H1 (cell line): Measurements from ENCODE around the gene KRTCAP2. TPM values are rescaled to one million over a fixed set of nuclear protein-coding genes. Genes with fewer than 3 reads are reported as not detected.

Experiments
- CTCF ChIA-PET: fragments of 300-600 bp; sonication (Branson Sonifier 250); formaldehyde crosslinking; loops from one replicate; lab custom pipeline; 2021; ENCODE audit not compliant: partially characterized antibody; lab: Charles Lee
- POLR2A ChIA-PET: fragments of 300-600 bp; sonication (Branson Sonifier 250); formaldehyde crosslinking; loops from one replicate; lab custom pipeline; 2021; ENCODE audit warnings: inconsistent platforms; ENCODE audit not compliant: partially characterized antibody; lab: Charles Lee
- DNase-seq, 2 experiments: peaks; one replicate each; pipeline versions ENCODE4 v3.0.0 to v3.0.0-alpha.2; 2010 to 2022; ENCODE audit warnings: low spot score in 2 of 2, low read depth in 1 of 2, mixed read lengths in 1 of 2
- FAIRE-seq: peaks from 2 replicates; lab custom pipeline; 2011; peaks lifted over from hg19 to GRCh38; lab: Jason Lieb, UNC
- H2AFZ ChIP-seq: 2 replicates; pipeline ENCODE4 v1.8.1; 2012; ENCODE audit warnings: low read length, inconsistent platforms
- H2AK5ac ChIP-seq: 2 replicates; pipeline ENCODE4 v1.6.1; 2013; ENCODE audit warnings: low read depth, low read length
- H2BK120ac ChIP-seq: replicated peaks from 2 replicates; pipeline ENCODE3; 2013; ENCODE audit warnings: low read depth, low read length, inconsistent platforms
- H2BK12ac ChIP-seq: 2 replicates; pipeline ENCODE4 v1.6.1; 2013; ENCODE audit warnings: low read depth, low read length
- H2BK15ac ChIP-seq: 2 replicates; pipeline ENCODE4 v1.6.1; 2013; ENCODE audit warnings: low read length
- H2BK20ac ChIP-seq: 2 replicates; pipeline ENCODE4 v1.6.1; 2013; ENCODE audit warnings: low read length
- H2BK5ac ChIP-seq: 2 replicates; pipeline ENCODE4 v1.6.1; 2013; ENCODE audit warnings: low read depth, low read length
- H3K14ac ChIP-seq: 2 replicates; pipeline ENCODE4 v1.6.1; 2013; ENCODE audit warnings: inconsistent platforms; ENCODE audit not compliant: insufficient read length
- H3K18ac ChIP-seq: 2 replicates; pipeline ENCODE4 v1.6.1; 2013; ENCODE audit warnings: low read length; ENCODE audit errors: extremely low read depth
- H3K23ac ChIP-seq: 2 replicates; pipeline ENCODE4 v1.6.1; 2013; ENCODE audit warnings: inconsistent platforms; ENCODE audit not compliant: insufficient read length
- H3K23me2 ChIP-seq: 2 replicates; pipeline ENCODE4 v1.6.1; 2013; ENCODE audit warnings: low read depth, low read length
- H3K27ac ChIP-seq: 2 replicates; pipeline ENCODE4 v1.6.1; 2011; ENCODE audit warnings: low read depth, low read length, inconsistent platforms
- H3K27me3 ChIP-seq, 4 experiments: replicated peaks in 1 of 4; 1 replicate in 1 of 4; 2 replicates in 3 of 4; pipeline versions ENCODE4 v1.6.1 to v1.8.1; 2011 to 2013; ENCODE audit warnings: low read length in 3 of 4, mild to moderate bottlenecking in 3 of 4, inconsistent platforms in 2 of 4, mixed read lengths in 2 of 4, moderate library complexity in 1 of 4; ENCODE audit not compliant: control insufficient read depth in 3 of 4, insufficient read depth in 3 of 4; ENCODE audit errors: extremely low read depth in 1 of 4
- H3K36me3 ChIP-seq, 4 experiments: 2 replicates each; pipeline versions ENCODE4 v1.6.1 to v1.8.1; 2011 to 2013; ENCODE audit warnings: mild to moderate bottlenecking in 4 of 4, low read length in 3 of 4, moderate library complexity in 2 of 4, control low read depth in 1 of 4, inconsistent platforms in 1 of 4; ENCODE audit not compliant: insufficient read depth in 4 of 4, control insufficient read depth in 2 of 4
- H3K4ac ChIP-seq: replicated peaks from 2 replicates; pipeline ENCODE3; 2013; ENCODE audit warnings: low read length, low read depth, mixed read lengths, inconsistent platforms; ENCODE audit not compliant: insufficient read length
- H3K4me1 ChIP-seq, 4 experiments: replicated peaks in 1 of 4; 1 replicate in 1 of 4; 2 replicates in 3 of 4; pipeline versions ENCODE4 v1.6.1 to v1.8.1; 2011 to 2013; ENCODE audit warnings: low read length in 3 of 4, inconsistent platforms in 2 of 4, mixed read lengths in 1 of 4; ENCODE audit not compliant: insufficient read depth in 4 of 4, control insufficient read depth in 3 of 4
- H3K4me2 ChIP-seq, 2 experiments: 2 replicates each; pipeline versions ENCODE4 v1.6.1 to v1.8.1; 2011 to 2013; ENCODE audit warnings: low read depth in 2 of 2, low read length in 2 of 2, control low read depth in 1 of 2, inconsistent platforms in 1 of 2, mild to moderate bottlenecking in 1 of 2; ENCODE audit not compliant: insufficient read depth in 1 of 2
- H3K4me3 ChIP-seq, 4 experiments: fragments of 200-600, 300-600 bp in 1 of 4; sonication (generic), shearing (Covaris generic), sonication (Bioruptor Twin) in 1 of 4; 2 replicates each; pipeline versions ENCODE4 v1.5.1 to v1.8.1; 2011 to 2016; ENCODE audit warnings: low read length in 4 of 4, low read depth in 3 of 4, control low read depth in 2 of 4, inconsistent platforms in 2 of 4, mild to moderate bottlenecking in 2 of 4, mixed read lengths in 1 of 4, moderate library complexity in 1 of 4; ENCODE audit not compliant: insufficient read depth in 2 of 4; ENCODE audit errors: extremely low read depth in 1 of 4
- H3K56ac ChIP-seq: replicated peaks from 2 replicates; pipeline ENCODE3; 2013; ENCODE audit warnings: low read depth, mild to moderate bottlenecking, mixed read lengths, low read length, inconsistent platforms; ENCODE audit not compliant: insufficient read length
- H3K79me1 ChIP-seq: 2 replicates; pipeline ENCODE4 v1.6.1; 2013; ENCODE audit warnings: low read depth, low read length, control low read depth
- H3K79me2 ChIP-seq, 2 experiments: 2 replicates each; pipeline versions ENCODE4 v1.6.1 to v1.8.1; 2012 to 2013; ENCODE audit warnings: low read length in 2 of 2, mild to moderate bottlenecking in 2 of 2, inconsistent platforms in 1 of 2; ENCODE audit not compliant: insufficient read depth in 2 of 2, control insufficient read depth in 1 of 2
- H3K9ac ChIP-seq, 4 experiments: replicated peaks in 1 of 4; 1 replicate in 1 of 4; 2 replicates in 3 of 4; pipeline versions ENCODE4 v1.6.1 to v1.8.1; 2011 to 2013; ENCODE audit warnings: low read depth in 3 of 4, low read length in 3 of 4, control low read depth in 2 of 4, mild to moderate bottlenecking in 2 of 4, moderate library complexity in 2 of 4, inconsistent platforms in 1 of 4; ENCODE audit errors: extremely low read depth in 1 of 4
- H3K9me3 ChIP-seq, 2 experiments: 2 replicates each; pipeline versions ENCODE4 v1.6.1 to v1.8.1; 2012 to 2013; ENCODE audit warnings: mild to moderate bottlenecking in 2 of 2, moderate library complexity in 2 of 2, control low read depth in 1 of 2, inconsistent platforms in 1 of 2, low read depth in 1 of 2, low read length in 1 of 2, mixed read lengths in 1 of 2; ENCODE audit not compliant: insufficient read depth in 2 of 2
- H4K20me1 ChIP-seq, 2 experiments: replicated peaks in 1 of 2; 2 replicates each; pipeline versions ENCODE3 to v1.8.1; 2011 to 2013; ENCODE audit warnings: inconsistent platforms in 2 of 2, low read length in 2 of 2, mild to moderate bottlenecking in 1 of 2; ENCODE audit not compliant: insufficient read depth in 2 of 2, control insufficient read depth in 1 of 2
- H4K5ac ChIP-seq: 2 replicates; pipeline ENCODE4 v1.6.1; 2013; ENCODE audit warnings: low read length, low read depth, mixed read lengths, inconsistent platforms; ENCODE audit not compliant: insufficient read length
- H4K8ac ChIP-seq: 2 replicates; pipeline ENCODE4 v1.8.0; 2013; ENCODE audit warnings: mild to moderate bottlenecking, moderate library complexity, low read length, inconsistent platforms; ENCODE audit not compliant: insufficient read depth; ENCODE audit errors: extremely low read depth
- H4K91ac ChIP-seq: replicated peaks from 2 replicates; pipeline ENCODE3; 2013; ENCODE audit warnings: low read length, mixed read lengths, inconsistent platforms; ENCODE audit not compliant: insufficient read length
- BCL11A ChIP-seq, 2 experiments: IDR thresholded peaks; one replicate each; pipeline ENCODE4 v1.6.1; 2011; ENCODE audit warnings: low read depth in 2 of 2, low read length in 2 of 2, mild to moderate bottlenecking in 2 of 2
- KDM4A ChIP-seq: IDR thresholded peaks from one replicate; pipeline ENCODE4 v1.7.1; 2012; ENCODE audit warnings: low read depth, mild to moderate bottlenecking, moderate library complexity, low read length, inconsistent platforms; ENCODE audit not compliant: severe bottlenecking
- RAD21 ChIP-seq, 2 experiments: IDR thresholded peaks in 1 of 2; conservative IDR thresholded peaks in 1 of 2; 2 replicates each; pipeline ENCODE4 v1.6.1; 2011; ENCODE audit warnings: low read depth in 2 of 2, low read length in 2 of 2, improper control_type of control experiment in 1 of 2, inconsistent platforms in 1 of 2, mild to moderate bottlenecking in 1 of 2, moderate library complexity in 1 of 2
- SIN3A ChIP-seq, 2 experiments: IDR thresholded peaks in 1 of 2; conservative IDR thresholded peaks in 1 of 2; 2 replicates each; pipeline ENCODE4 v1.6.1; 2011 to 2012; ENCODE audit warnings: low read length in 2 of 2, improper control_type of control experiment in 1 of 2, low read depth in 1 of 2, mild to moderate bottlenecking in 1 of 2
- SUZ12 ChIP-seq: fragments of 200-600 bp; sonication (generic); IDR thresholded peaks from 2 replicates; pipeline ENCODE4 v1.6.1; 2012; ENCODE audit warnings: mild to moderate bottlenecking, inconsistent platforms, low read length, moderate library complexity, mixed read lengths
- YY1 ChIP-seq: IDR thresholded peaks from 2 replicates; pipeline ENCODE4 v1.6.1; 2011; ENCODE audit warnings: low read depth, mild to moderate bottlenecking, low read length
- WGBS, 2 experiments: shearing (Covaris generic) in 1 of 2; methylation state at CpG; one replicate each; pipeline versions ENCODE4 v1.1.6 to v1.1.7; 2013 to 2015; ENCODE audit warnings: low lambda C conversion rate in 2 of 2, mixed read lengths in 2 of 2, inconsistent platforms in 1 of 2, low coverage in 1 of 2, missing lambda C conversion rate in 1 of 2; ENCODE audit not compliant: insufficient replicate concordance in 2 of 2, insufficient coverage in 1 of 2, insufficient read length in 1 of 2; ENCODE audit errors: extremely low coverage in 1 of 2, missing lambda C conversion rate in 1 of 2; 5-methylcytosine and 5-hydroxymethylcytosine counted together
- polyA plus RNA-seq, 7 experiments: library from polyadenylated mRNA; depleted of rRNA in 3 of 7; stranded (reverse) in 5 of 7; unstranded in 2 of 7; fragments of >200 nt in 5 of 7; fragments of 200-250 nt in 2 of 7; gene quantifications; 1 replicate in 5 of 7; 2 replicates in 1 of 7; 4 replicates in 1 of 7; pipeline versions ENCODE4 v1.2.1 to v1.2.3, GENCODE V29; 2011 to 2013; ENCODE audit warnings: missing spikeins in 2 of 7, mixed read lengths in 2 of 7
- total RNA-seq: library from RNA; stranded (reverse); fragmentation: NEBNext Ultra II Directional; extraction: Animal tissue kit (Norgen Biotek cat#: 25700); gene quantifications from 2 replicates; pipeline ENCODE4 v1.2.1, GENCODE V29; 2021
- TF ChIP-seq, protein P1 (sequence below): IDR thresholded peaks from 2 replicates; pipeline ENCODE4 v1.6.1; 2011; ENCODE audit warnings: low read length, improper control_type of control experiment
- TF ChIP-seq, protein P2 (sequence below): IDR thresholded peaks from 2 replicates; pipeline ENCODE4 v1.6.1; 2011; ENCODE audit warnings: low read depth, mild to moderate bottlenecking, low read length; ENCODE audit not compliant: insufficient read depth

The KRTCAP2 gene
- total and polyA plus RNA-seq, 2 of the 8 experiments (the other 6 are each of a cell fraction or from before 2014, with no cell fraction given): 146 to 317 TPM

DNA sequence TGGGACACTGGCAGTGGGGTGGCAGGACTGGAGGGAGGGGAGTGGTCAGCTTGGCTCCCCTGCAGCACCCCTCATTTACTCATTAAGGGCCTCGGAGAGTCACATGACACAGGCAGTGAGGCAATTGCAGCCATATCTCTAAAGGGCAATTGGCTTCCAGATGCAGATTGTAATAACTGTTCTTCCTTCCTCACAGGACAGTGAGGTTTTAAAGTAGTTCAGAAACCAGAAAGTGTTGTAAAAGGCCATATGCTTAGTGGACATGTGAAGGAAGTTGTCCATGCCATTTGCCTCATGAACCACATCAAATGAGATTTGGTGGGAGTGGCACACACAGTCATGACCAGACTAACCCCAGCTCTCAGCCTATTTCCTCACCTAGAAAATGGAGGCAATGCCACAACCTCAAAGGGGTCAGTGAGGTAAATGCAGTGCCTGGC lies 46.5 kb upstream of the KRTCAP2 start:
- H3K4me3 ChIP-seq: peak overlapping the region in 1 of 4 experiments; percentile 21; a peak in 1 of 8 replicates
- H4K8ac ChIP-seq: peak overlapping the region; percentile 90
- H3K4me1 ChIP-seq: peaks cover 0 to 7% (median 0%) of the 10 kb centered on the region in 4 experiments; a peak in 1 of 7 replicates
- H2BK20ac ChIP-seq: no peak overlapping the region
- DNase-seq (peak in 1 of 2 experiments; percentile 70), FAIRE-seq (no peak)
- no peaks in the 10 kb centered on the region for H3K27me3 ChIP-seq
- H3K56ac ChIP-seq: no peak overlapping the region
- WGBS, 2 experiments: 71% methylated on average over 1 of the region's 1 CpG; no CpG with 5 or more reads in 1 of the 2 experiments
- no peak overlapping the region for H3K23ac ChIP-seq
- CTCF ChIA-PET: interaction anchor here (0.8 to 2.5 kb wide), 5 partner anchors 9 to 134 kb away, joined by 3 to 16 read pairs (median 5); partner anchors contain the start of genes MTX1 and THBS3
- H4K5ac ChIP-seq: no peak overlapping the region
- no peak overlapping the region for H3K14ac ChIP-seq
- peak overlapping the region; percentile 97 for H2AFZ ChIP-seq
- H2BK12ac ChIP-seq: 0 out of 2 replicates have a peak overlapping the region, but pooled peaks have one; percentile 27
- H2BK15ac ChIP-seq: no peak overlapping the region
- no peak overlapping the region; a peak in 1 of 7 replicates for H3K9ac ChIP-seq
- H4K91ac ChIP-seq: no peak overlapping the region
- 0 out of 2 replicates have a peak overlapping the region, but pooled peaks have one; percentile 19 for H2BK5ac ChIP-seq
- H3K79me1 ChIP-seq: no peaks in the 10 kb centered on the region; the same call in 1 of the 2 replicates
- H3K18ac ChIP-seq: no peak overlapping the region
- no peaks in the 10 kb centered on the region for H3K23me2 ChIP-seq
- no peak overlapping the region; the same call in 1 of the 2 replicates for H3K27ac ChIP-seq
- TF ChIP-seq, protein P1, sequence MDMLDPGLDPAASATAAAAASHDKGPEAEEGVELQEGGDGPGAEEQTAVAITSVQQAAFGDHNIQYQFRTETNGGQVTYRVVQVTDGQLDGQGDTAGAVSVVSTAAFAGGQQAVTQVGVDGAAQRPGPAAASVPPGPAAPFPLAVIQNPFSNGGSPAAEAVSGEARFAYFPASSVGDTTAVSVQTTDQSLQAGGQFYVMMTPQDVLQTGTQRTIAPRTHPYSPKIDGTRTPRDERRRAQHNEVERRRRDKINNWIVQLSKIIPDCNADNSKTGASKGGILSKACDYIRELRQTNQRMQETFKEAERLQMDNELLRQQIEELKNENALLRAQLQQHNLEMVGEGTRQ: peak; percentile 97
- TF ChIP-seq SUZ12: no peak
- no peak for TF ChIP-seq BCL11A (IDR thresholded peaks at IDR 0.05; ENCODE audit: low read depth in 2 of 2, low read length in 2 of 2)
- TF ChIP-seq RAD21 (IDR thresholded peaks at IDR 0.05 in 1 of 2, conservative IDR thresholded peaks at IDR 0.05 in 1 of 2; ENCODE audit: low read depth in 2 of 2, low read length in 2 of 2): no peak
- TF ChIP-seq KDM4A: peak; percentile 1
- TF ChIP-seq SIN3A (conservative IDR thresholded peaks at IDR 0.05 in 1 of 2, IDR thresholded peaks at IDR 0.05 in 1 of 2; ENCODE audit: low read depth in 1 of 2, low read length in 2 of 2): peak in 1 of 2 experiments; percentile 43; a peak in 1 of 4 replicates
- TF ChIP-seq, protein P2, sequence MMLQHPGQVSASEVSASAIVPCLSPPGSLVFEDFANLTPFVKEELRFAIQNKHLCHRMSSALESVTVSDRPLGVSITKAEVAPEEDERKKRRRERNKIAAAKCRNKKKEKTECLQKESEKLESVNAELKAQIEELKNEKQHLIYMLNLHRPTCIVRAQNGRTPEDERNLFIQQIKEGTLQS: peak; percentile 88
- TF ChIP-seq YY1: peak; percentile 99
- H2BK120ac ChIP-seq: no peak overlapping the region
- peak overlapping the region; percentile 38 to 71 for H3K4me2 ChIP-seq
- 0 out of 8 replicates have a peak, but pooled peaks cover 0 to 3% (median 0%) of the 10 kb centered on the region in 4 experiments for H3K36me3 ChIP-seq
- POLR2A ChIA-PET: interaction anchor here (0.9 to 11.9 kb wide), 10 partner anchors 8 to 54 kb away, joined by 3 to 235 read pairs (median 6); partner anchors contain the start of genes CLK2, KRTCAP2, MTX1 and SCAMP3
- H3K4ac ChIP-seq: no peak overlapping the region
- H4K20me1 ChIP-seq: no peaks in the 10 kb centered on the region
- H3K79me2 ChIP-seq: no peaks in the 10 kb centered on the region
- H3K9me3 ChIP-seq: no peaks in the 10 kb centered on the region
- H2AK5ac ChIP-seq: peak overlapping the region; percentile 24; the same call in 1 of the 2 replicates
